Liver (tissue), 9 donors: ENCODE results near the gene NFIX. TPM values are rescaled to one million over a fixed set of nuclear protein-coding genes. Genes with fewer than 3 reads are reported as not detected.

Experiments
- DNase-seq: peaks from one replicate; pipeline ENCODE4 v3.0.0-alpha.2; 2017; ENCODE audit warnings: low spot score
- H3K27ac ChIP-seq, 2 donors: one replicate each; pipeline ENCODE4 v1.7.0; 2013; ENCODE audit warnings: inconsistent platforms in 2 of 2, low read length in 2 of 2, control low read depth in 1 of 2, low read depth in 1 of 2, mild to moderate bottlenecking in 1 of 2
- H3K27me3 ChIP-seq, 4 donors: one replicate each; pipeline versions ENCODE4 v1.6.1 to v1.7.0; 2013; ENCODE audit warnings: low read length in 3 of 4, inconsistent platforms in 1 of 4, mild to moderate bottlenecking in 1 of 4, moderate library complexity in 1 of 4; ENCODE audit not compliant: control insufficient read depth in 4 of 4, insufficient read depth in 4 of 4
- H3K36me3 ChIP-seq, 4 donors: one replicate each; pipeline versions ENCODE4 v1.6.1 to v1.7.0; 2013; ENCODE audit warnings: low read length in 3 of 4, mild to moderate bottlenecking in 3 of 4, low read depth in 1 of 4, moderate library complexity in 1 of 4; ENCODE audit not compliant: control insufficient read depth in 4 of 4, insufficient read depth in 3 of 4
- H3K4me1 ChIP-seq, 4 donors: one replicate each; pipeline versions ENCODE4 v1.6.1 to v1.7.0; 2013; ENCODE audit warnings: low read length in 3 of 4, mild to moderate bottlenecking in 3 of 4, moderate library complexity in 1 of 4; ENCODE audit not compliant: control insufficient read depth in 4 of 4, insufficient read depth in 4 of 4
- H3K4me3 ChIP-seq, 3 donors: one replicate each; pipeline versions ENCODE4 v1.6.1 to v1.7.0; 2013; ENCODE audit warnings: low read length in 3 of 3, control low read depth in 1 of 3, low read depth in 1 of 3, mild to moderate bottlenecking in 1 of 3
- H3K9ac ChIP-seq, 2 donors: one replicate each; pipeline ENCODE4 v1.7.0; 2013; ENCODE audit warnings: low read length in 2 of 2, mild to moderate bottlenecking in 2 of 2, moderate library complexity in 2 of 2, control low read depth in 1 of 2, low read depth in 1 of 2
- H3K9me3 ChIP-seq, 4 donors: one replicate each; pipeline versions ENCODE4 v1.6.1 to v1.7.0; 2013; ENCODE audit warnings: low read length in 3 of 4; ENCODE audit not compliant: control insufficient read depth in 4 of 4
- ATF3 ChIP-seq: IDR thresholded peaks from 2 replicates; pipeline ENCODE4 v1.6.1; 2016; ENCODE audit warnings: antibody characterized with exemption
- CTCF ChIP-seq: fragments of 150-350 bp; IDR thresholded peaks from 2 replicates; pipeline ENCODE4 v1.5.1; 2017; ENCODE audit warnings: improper control_type of control experiment, low read depth, low read length; ENCODE audit not compliant: missing input control
- EGR1 ChIP-seq, 2 donors: IDR thresholded peaks; 2 replicates each; pipeline ENCODE4 v1.6.1; 2016 to 2018; ENCODE audit warnings: antibody characterized with exemption in 2 of 2, low read depth in 2 of 2
- FOXA1 ChIP-seq: IDR thresholded peaks from 2 replicates; pipeline ENCODE4 v1.6.1; 2016; ENCODE audit warnings: antibody characterized with exemption
- FOXA2 ChIP-seq: IDR thresholded peaks from 2 replicates; pipeline ENCODE4 v1.6.1; 2016; ENCODE audit warnings: antibody characterized with exemption
- GABPA ChIP-seq, 2 donors: IDR thresholded peaks in 1 of 2; conservative IDR thresholded peaks in 1 of 2; 2 replicates each; pipeline ENCODE4 v1.6.1; 2016; ENCODE audit warnings: antibody characterized with exemption in 2 of 2, mild to moderate bottlenecking in 1 of 2, moderate library complexity in 1 of 2
- HNF4A ChIP-seq, 2 donors: conservative IDR thresholded peaks; 2 replicates each; pipeline ENCODE4 v1.6.1; 2016; ENCODE audit warnings: antibody characterized with exemption in 2 of 2, mild to moderate bottlenecking in 2 of 2
- JUND ChIP-seq, 2 donors: IDR thresholded peaks; 2 replicates each; pipeline ENCODE4 v1.6.1; 2016; ENCODE audit warnings: antibody characterized with exemption in 2 of 2
- NR2F2 ChIP-seq: IDR thresholded peaks from 2 replicates; pipeline ENCODE4 v1.6.1; 2016; ENCODE audit warnings: antibody characterized with exemption
- RAD21 ChIP-seq, 2 donors: IDR thresholded peaks; 2 replicates each; pipeline ENCODE4 v1.6.1; 2016; ENCODE audit warnings: antibody characterized with exemption in 2 of 2, mild to moderate bottlenecking in 2 of 2
- RXRA ChIP-seq, 2 donors: IDR thresholded peaks; 2 replicates each; pipeline ENCODE4 v1.6.1; 2017 to 2018; ENCODE audit warnings: antibody characterized with exemption in 2 of 2, mild to moderate bottlenecking in 1 of 2
- SP1 ChIP-seq: IDR thresholded peaks from 2 replicates; pipeline ENCODE4 v1.6.1; 2018; ENCODE audit warnings: antibody characterized with exemption, mild to moderate bottlenecking
- TAF1 ChIP-seq: conservative IDR thresholded peaks from 2 replicates; pipeline ENCODE4 v1.6.1; 2016; ENCODE audit warnings: antibody characterized with exemption, mild to moderate bottlenecking
- YY1 ChIP-seq: IDR thresholded peaks from 2 replicates; pipeline ENCODE4 v1.6.1; 2016; ENCODE audit warnings: antibody characterized with exemption, mild to moderate bottlenecking
- WGBS: extraction: QIAGEN DNeasy Blood & Tissue Kit; methylation state at CpG from one replicate; pipeline ENCODE4 v1.1.7; 2013; 5-methylcytosine and 5-hydroxymethylcytosine counted together
- polyA plus RNA-seq, 2 donors: library from polyadenylated mRNA; stranded (reverse) in 1 of 2; unstranded in 1 of 2; fragments of 200-250 nt in 1 of 2; fragments of >200 nt in 1 of 2; fragmentation: Nextera tagmentation in 1 of 2; extraction: Ambion mirVana in 1 of 2; gene quantifications; one replicate each; pipeline versions ENCODE4 v1.2.1 to v1.2.3, GENCODE V29; 2013 to 2015
- total RNA-seq, 2 donors: library from RNA; depleted of rRNA; stranded (reverse); fragments of >200 nt; gene quantifications; one replicate each; pipeline ENCODE4 v1.2.3, GENCODE V29; 2014
- TF ChIP-seq, protein P1 (sequence below): IDR thresholded peaks from 2 replicates; pipeline ENCODE4 v1.6.1; 2016; ENCODE audit warnings: antibody characterized with exemption
- TF ChIP-seq, protein P2 (sequence below): IDR thresholded peaks from 2 replicates; pipeline ENCODE4 v1.6.1; 2016; ENCODE audit warnings: antibody characterized with exemption
- donor health status: healthy.
- donor health status: healthy.
- donor health status: healthy.
- donor health status: healthy.
- donor health status: healthy.

The NFIX gene
- total and polyA plus RNA-seq, 4 donors = 3.3 to 18.4 (median 12.6) TPM

DNA sequence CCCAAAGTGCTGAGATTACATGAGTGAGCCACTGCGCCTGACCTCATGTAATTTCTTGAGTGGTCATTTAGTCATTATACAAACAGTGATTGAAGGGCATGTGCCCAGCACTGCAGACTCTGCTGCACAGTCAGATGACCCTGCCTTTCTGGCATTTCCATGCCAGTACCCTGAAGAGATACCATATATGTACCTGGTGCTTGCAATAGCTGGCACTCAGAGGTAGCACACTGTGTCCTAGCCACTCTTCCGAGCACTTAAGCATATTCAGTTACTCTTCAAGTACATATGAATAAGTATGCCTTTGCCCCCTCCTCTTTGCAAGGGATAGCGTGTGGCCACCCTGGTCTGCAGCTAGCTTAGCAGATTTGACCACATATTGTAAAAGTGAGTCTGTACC is 139.4 kb downstream of the NFIX start:
- H3K9ac ChIP-seq = no peak overlapping the region
- H3K4me1 ChIP-seq = no peaks in the 10 kb centered on the region
- no peaks in the 10 kb centered on the region for H3K9me3 ChIP-seq
- WGBS = 98% methylated on average over 3 of the region's 3 CpGs
- TF ChIP-seq NR2F2 = no peak
- TF ChIP-seq RAD21 (IDR thresholded peaks at IDR 0.05) = no peak
- no peak for TF ChIP-seq HNF4A (conservative IDR thresholded peaks at IDR 0.05)
- TF ChIP-seq ATF3 = no peak
- no peak for TF ChIP-seq GABPA (IDR thresholded peaks at IDR 0.05 in 1 of 2, conservative IDR thresholded peaks at IDR 0.05 in 1 of 2)
- no peak for TF ChIP-seq CTCF
- TF ChIP-seq FOXA1 = no peak
- TF ChIP-seq JUND (IDR thresholded peaks at IDR 0.05) = no peak
- TF ChIP-seq RXRA (IDR thresholded peaks at IDR 0.05) = no peak
- TF ChIP-seq YY1 = no peak
- no peak for TF ChIP-seq EGR1 (IDR thresholded peaks at IDR 0.05; ENCODE audit: low read depth in 2 of 2)
- no peak overlapping the region for H3K27ac ChIP-seq
- no peak overlapping the region for H3K4me3 ChIP-seq
- H3K27me3 ChIP-seq = no peaks in the 10 kb centered on the region
- peaks cover 12 to 39% (median 13%) of the 10 kb centered on the region in 4 donors for H3K36me3 ChIP-seq
- no peak for DNase-seq

GRCh38 chr19:13135068-13136062 is 140.1 kb downstream of the NFIX start:
- Histone ChIP-seq H3K36me3 (peaks cover 12 to 39% (median 15%) of the 10 kb centered on the region in 4 donors), H3K27ac (no peak overlapping the region), H3K9ac (no peak overlapping the region)

More at GRCh38 chr19:13135068-13136062, 140.1 kb downstream of the NFIX start:
- 96% methylated on average over 60 of the region's 60 CpGs for WGBS
- Histone ChIP-seq H3K4me1 (no peaks in the 10 kb centered on the region), H3K9me3 (no peaks in the 10 kb centered on the region), H3K27me3 (no peaks in the 10 kb centered on the region), H3K4me3 (no peak overlapping the region)
- DNase-seq = no peak
- no peak for TF ChIP-seq HNF4A (conservative IDR thresholded peaks at IDR 0.05)
- TF ChIP-seq, protein P1, sequence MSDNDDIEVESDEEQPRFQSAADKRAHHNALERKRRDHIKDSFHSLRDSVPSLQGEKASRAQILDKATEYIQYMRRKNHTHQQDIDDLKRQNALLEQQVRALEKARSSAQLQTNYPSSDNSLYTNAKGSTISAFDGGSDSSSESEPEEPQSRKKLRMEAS = no peak
- no peak for TF ChIP-seq TAF1
- no peak for TF ChIP-seq NR2F2
- no peak for TF ChIP-seq GABPA (IDR thresholded peaks at IDR 0.05 in 1 of 2, conservative IDR thresholded peaks at IDR 0.05 in 1 of 2)
- TF ChIP-seq SP1 = no peak
- TF ChIP-seq FOXA2 = no peak
- no peak for TF ChIP-seq EGR1 (IDR thresholded peaks at IDR 0.05; ENCODE audit: low read depth in 2 of 2)
- no peak for TF ChIP-seq RAD21 (IDR thresholded peaks at IDR 0.05)
- TF ChIP-seq YY1 = no peak
- no peak for TF ChIP-seq RXRA (IDR thresholded peaks at IDR 0.05)
- TF ChIP-seq, protein P2, sequence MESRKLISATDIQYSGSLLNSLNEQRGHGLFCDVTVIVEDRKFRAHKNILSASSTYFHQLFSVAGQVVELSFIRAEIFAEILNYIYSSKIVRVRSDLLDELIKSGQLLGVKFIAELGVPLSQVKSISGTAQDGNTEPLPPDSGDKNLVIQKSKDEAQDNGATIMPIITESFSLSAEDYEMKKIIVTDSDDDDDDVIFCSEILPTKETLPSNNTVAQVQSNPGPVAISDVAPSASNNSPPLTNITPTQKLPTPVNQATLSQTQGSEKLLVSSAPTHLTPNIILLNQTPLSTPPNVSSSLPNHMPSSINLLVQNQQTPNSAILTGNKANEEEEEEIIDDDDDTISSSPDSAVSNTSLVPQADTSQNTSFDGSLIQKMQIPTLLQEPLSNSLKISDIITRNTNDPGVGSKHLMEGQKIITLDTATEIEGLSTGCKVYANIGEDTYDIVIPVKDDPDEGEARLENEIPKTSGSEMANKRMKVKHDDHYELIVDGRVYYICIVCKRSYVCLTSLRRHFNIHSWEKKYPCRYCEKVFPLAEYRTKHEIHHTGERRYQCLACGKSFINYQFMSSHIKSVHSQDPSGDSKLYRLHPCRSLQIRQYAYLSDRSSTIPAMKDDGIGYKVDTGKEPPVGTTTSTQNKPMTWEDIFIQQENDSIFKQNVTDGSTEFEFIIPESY = no peak
